GM21717 (cell line): ENCODE data around the gene EPB41L5.
"Not testable (repeated sequence)": the region's sequence is repeated elsewhere in the genome, so short reads cannot be mapped to it uniquely, and the experiment has no call there.

ENCODE experiments used
- ATAC-seq: cut with Tn5 transposase; IDR thresholded peaks from one replicate; pipeline ENCODE4 v1.9.1; 2021; ENCODE audit warnings: mild to moderate bottlenecking, moderate library complexity; ENCODE audit not compliant: unreplicated experiment

EPB41L5 gene

DNA sequence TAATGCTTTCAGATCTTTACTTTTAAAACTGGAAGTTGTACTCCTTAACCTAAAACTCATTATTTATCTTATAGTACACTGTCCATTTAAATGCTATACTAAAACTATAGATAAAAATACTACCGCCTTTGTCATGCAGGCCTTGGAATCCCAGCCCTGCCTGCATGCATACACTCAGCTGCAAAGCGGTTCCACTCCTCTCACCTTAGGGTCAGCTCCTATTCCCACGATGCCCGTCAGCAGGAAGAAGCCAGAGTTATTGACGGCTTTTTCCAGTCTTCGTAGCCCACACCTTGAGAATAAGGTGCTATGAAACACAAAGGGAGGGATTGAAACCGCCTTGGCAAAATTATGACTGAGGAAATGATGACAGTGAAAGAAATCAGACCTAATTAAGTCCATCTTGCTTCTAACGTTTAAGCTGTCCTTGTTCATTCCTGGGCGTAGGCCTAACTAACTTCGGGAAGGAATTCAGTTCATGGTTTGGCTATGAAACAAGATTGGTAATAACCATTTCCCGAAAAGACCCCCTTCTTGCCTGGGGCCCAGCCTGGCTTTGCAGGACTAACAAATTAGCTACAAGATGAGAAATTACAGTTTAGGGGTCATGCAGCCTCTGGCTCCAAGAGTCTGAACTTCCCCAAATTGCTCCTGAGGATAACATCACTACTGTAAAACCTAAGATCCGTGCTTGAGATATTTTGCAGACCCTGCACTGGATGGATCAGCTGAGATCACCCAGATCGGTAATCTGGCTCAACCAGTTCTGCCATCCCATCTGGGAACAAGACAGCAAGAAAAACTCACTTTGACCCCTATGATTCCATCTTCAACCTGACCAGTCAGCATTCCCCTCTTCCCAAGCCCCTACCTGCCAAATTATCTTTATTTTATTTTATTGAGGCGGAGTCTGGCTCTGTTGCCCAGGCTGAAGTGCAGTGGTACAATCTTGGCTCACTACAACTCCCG, 17.1 kb downstream of the EPB41L5 start:
- ATAC-seq = no peak

DNA sequence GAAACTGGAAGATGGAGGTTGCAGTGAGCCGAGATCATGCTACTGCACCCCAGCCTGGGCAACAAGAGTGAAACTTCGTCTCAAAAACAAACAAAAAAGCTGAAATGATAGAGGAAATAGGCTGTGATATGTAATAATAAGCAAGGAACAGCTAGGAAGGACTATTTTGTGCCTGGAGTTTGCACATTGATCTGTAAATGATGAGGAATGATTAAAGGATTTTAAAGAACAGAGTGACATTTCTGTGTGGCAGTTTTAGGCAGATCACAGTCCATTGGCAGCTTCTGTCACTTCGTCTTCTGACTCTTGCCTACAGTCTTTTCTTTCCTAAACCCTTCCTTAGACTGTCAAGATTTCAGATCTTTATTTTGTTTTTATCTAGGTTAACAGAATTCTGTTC, 19.4 kb downstream of the EPB41L5 start:
- ATAC-seq = no peak

DNA sequence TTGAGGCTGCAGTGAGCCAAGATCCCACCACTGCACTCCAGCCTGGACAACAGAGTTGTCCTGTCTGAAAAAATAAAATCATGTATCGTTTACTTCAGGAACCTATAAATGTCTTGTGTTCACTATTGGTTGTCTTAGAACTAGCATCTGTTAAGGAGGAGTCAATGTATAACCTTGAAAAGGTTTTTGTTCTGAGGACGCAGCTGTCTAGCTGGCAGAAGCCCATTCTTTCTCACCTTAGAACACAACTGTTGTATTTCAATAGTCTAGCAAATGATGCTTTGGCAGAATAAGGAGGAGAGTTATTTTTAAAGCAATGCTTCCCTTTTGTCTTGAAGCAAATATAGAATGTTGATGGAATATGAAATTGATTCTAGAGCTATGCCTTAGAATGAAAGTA, 21.1 kb downstream of the EPB41L5 start:
- no peak for ATAC-seq

DNA sequence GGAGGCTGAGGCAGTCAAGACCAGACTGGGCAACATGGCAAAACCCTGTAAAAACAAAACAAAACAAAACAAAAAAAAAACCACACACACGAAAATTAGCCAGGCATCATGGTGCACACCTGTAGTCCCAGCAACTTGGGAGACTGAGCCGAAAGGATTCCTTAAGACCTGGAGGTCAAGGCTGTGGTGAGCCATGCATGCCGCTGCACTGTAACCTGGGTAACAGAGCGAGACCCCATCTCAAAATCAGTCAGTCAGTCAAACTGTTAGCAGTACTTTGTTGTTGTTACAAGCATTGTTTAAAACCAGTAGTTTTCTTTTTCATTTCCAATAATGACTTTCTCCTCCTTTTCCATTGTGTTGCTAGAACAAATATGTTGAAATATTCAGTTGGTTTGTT, 21.7 kb downstream of the EPB41L5 start:
- no peak for ATAC-seq

DNA sequence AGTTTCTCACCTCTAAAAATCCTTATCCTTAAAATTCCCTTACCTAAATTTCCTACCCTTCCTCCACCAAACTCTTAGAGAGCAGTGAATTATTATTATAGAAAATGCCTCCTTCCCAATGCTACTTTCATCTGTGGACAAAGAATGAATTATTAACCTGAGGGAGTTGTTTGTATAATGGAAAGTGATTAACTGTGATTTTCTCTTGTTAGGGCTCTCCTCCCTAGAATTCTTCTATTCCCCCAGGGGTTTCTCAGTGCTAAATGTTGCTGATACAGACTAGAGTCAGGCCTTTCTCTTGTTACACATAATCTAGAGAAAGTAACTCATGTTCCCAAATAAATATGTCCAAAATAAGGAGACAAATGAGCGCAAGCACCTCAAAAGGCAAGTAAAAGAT, 23.3 kb downstream of the EPB41L5 start:
- ATAC-seq = no peak

DNA sequence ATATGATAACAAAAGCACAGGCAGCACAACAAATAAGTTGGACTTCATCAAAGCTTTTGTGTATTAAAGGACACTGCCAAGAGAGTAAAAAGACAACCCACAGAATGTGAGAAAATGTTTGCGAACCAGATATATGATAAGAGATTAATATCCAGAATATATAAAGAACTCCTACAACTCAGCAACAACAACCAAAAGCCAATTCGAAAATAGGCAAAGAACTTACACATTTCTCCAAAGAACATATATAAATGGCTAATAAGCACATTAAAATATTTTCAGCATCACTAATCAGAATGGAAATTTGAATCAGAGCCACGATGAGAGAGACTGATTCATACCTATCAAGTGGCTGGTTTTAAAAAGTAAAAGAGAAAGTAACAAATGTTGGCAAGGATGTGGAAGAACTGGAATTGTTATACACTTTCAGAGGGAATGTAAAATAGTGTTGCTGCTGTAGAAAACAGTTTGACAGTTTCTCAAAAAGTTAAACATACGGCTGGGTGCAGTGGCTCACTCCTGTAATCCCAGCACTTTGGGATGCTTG, 25.2 kb downstream of the EPB41L5 start:
- ATAC-seq = no peak

DNA sequence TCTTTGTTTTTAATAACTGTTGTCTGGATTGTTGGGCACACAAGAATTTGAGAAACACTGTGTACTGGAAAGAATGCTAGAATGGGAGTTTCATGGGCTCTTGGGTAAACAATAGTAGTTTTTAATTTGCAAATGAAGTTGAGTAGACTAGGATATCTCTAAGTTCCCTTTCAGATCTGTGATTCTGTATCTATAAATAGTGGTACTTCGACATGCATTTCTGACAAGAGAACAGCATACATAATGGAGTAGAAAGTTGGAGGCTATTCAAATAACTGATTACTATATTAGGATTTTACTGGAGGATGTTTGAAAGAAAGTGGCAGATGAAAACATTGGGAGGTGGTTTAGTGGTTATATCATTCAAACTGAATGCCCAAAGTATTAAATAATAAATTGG, 29.5 kb downstream of the EPB41L5 start:
- ATAC-seq = no peak

DNA sequence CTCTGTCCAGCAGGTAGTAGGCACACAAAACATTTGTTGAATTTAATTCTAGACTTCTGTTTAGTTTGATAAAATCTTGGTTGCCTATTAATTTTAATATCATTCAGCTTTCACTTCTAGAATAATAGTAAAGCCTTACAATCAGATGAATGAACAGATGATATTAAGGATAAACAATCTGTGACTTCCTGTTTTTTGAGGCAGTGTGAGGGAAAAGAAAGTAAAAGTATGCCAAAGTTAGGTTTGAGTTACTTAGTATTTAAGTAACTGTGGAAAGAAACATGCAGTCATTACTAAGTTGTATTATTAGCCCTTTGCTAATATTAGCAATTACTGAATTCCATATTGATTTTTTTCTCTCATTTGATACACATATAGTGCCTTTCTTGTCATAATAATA, 31.5 kb downstream of the EPB41L5 start:
- no peak for ATAC-seq

DNA sequence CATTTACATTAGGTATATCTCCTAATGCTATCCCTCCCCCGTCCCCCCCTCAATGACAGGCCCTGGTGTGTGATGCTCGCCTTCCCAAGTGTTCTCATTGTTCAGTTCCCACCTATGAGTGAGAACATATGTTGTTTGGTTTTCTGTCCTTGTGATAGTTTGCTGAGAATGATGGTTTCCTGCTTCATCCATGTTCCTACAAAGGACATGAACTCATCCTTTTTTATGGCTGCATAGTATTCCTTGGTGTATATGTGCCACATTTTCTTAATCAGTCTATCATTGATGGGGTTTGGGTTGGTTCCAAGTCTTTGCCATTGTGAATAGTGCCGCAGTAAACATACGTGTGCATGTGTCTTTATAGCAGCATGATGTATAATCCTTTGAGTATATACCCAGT, 32.9 kb downstream of the EPB41L5 start:
- ATAC-seq = not testable (repeated sequence)

DNA sequence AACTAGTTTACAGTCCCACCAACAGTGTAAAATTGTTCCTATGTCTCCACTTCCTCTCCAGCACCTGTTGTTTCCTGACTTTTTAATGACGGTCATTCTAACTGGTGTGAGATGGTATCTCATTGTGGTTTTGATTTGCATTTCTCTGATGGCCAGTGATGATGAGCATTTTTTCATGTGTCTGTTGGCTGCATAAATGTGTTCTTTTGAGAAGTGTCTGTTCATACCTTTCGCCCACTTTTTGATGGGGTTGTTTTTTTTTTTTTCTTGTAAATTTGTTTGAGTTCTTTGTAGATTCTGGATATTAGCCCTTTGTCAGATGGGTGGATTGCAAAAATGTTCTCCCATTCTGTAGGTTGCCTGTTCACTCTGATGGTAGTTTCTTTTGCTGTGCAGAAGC, 33.4 kb downstream of the EPB41L5 start:
- ATAC-seq = not testable (repeated sequence)

DNA sequence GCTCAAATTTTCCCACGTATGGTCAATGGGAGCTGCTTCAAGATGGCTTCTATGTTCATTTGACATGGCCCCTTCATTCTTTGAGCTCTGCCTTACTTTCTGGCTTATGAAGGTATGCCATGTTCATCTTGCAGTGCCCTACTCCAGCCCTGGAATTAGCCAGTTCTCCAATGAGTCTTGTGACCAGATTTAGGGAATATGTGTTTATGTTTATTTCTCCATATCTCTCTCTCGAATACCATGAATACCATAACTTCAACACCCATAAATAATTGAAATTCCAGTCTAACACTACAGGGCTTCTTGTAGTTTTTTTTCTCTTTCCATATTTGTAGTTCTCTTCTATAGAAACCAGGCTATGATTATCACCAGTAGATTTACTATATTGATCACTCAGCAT, 39.7 kb downstream of the EPB41L5 start:
- ATAC-seq = no peak

DNA sequence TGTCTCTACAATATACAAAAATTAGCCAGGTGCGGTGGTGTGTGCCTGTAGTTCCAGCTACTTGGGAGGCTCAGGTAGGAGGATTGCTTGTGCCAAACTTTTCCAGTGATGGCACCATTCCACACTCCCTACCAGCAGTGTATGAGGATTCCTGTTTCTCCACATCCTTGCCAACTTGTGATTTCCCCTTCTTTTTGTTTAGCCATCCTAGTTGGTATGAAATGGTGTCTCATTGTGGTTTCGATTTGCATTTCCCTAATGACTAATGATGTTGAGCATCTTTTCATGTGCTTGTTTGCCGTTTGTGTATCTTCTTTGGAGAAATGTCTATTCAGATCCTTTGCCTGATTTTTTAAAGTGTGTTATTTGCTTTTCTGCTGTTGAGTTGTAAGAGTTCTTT, 41.0 kb downstream of the EPB41L5 start:
- ATAC-seq = no peak

DNA sequence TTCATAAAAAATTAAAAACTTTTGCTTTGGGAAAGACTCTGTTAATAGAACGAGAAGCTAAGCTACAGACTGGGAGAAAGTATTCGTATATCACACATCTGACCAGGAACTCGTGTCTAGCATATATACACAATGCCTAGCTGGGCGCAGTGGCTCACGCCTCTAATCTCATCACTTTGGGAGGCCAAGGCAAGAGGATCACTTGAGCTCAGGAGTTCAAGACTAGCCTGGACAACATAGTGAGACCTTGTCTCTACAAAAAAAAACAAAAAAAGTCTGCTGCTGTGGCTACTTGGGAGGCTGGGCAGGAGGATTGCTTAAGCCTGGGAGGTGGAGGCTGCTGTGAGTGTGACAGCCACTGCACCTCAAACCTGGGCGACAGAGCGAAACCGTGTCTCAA, 46.6 kb downstream of the EPB41L5 start:
- no peak for ATAC-seq

DNA sequence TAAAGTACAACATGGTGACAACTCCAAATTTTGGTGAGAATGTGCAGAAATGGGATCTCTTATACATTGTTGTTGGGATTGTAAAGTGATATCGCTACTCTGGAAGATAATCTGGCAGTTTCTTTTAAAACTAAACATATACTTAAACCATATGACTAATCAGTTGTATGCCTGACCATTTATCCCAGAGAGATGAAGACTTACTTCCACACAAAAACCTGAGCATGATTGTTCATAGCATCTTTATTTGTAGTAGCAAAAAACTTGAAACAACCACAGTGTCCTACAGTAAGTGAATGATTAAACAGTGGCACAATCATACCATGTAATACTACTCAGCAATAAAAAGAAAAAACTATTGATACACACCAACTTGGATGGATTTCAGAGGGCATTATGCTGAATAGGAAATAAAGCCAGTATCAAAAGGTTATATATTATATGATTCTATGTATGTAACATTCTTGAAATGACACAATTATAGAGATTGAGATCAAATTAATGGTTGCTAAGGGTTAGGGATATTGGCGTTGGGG, 47.3 kb downstream of the EPB41L5 start:
- ATAC-seq = no peak

DNA sequence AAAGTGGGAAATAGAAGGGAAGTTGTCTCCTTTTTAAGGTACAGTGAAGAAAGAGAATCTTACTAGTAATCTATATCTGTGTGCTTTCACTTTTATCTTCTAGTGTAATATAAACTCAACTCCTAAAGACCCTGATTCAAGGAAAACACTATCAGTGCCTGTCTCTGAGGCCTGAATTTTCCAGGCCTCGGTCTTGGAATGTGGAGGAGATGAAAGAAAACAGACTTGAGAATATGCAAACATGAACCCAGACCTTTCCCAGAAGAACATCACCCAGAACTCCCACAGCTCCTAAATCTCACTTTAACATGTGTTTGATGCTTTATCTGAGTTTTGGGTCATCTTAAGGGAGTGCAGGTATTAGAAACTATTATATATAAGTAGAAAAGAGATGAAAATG, 51.8 kb downstream of the EPB41L5 start:
- no peak for ATAC-seq

DNA sequence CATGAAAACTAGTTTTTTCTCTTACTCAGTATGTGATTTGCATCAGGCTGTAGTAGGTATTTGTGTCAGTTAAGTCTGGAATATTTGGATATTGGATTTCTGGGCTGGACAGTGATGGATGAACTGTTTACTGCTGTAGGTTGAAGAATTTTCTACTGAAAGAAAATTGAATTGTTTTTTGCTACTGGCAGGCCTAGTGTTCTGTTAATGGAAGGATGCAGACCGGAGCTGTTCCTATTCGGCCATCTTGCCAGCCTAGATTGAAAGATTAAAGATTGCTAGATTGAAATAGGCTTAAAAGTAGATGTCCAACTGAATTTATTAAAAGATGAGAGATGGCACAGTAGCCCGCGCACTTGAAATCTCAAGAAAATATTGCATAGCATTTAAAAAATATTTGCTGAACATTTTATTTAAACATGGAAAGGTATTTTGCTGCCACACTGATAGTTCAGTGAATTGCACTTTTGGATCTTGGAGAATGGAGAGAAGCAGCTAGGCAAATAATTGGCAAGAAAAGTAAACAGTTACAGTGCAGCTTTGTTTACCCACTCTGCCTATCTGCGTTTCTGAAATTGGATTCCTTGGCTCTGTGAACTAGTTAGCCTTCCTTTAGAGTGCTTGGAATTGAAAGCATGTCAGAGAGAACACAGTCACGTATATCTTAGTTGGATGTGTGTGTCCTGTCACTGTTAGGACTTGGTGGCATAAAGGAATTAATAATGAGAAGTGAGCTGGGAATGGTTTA, 54.1 kb downstream of the EPB41L5 start:
- no peak for ATAC-seq

DNA sequence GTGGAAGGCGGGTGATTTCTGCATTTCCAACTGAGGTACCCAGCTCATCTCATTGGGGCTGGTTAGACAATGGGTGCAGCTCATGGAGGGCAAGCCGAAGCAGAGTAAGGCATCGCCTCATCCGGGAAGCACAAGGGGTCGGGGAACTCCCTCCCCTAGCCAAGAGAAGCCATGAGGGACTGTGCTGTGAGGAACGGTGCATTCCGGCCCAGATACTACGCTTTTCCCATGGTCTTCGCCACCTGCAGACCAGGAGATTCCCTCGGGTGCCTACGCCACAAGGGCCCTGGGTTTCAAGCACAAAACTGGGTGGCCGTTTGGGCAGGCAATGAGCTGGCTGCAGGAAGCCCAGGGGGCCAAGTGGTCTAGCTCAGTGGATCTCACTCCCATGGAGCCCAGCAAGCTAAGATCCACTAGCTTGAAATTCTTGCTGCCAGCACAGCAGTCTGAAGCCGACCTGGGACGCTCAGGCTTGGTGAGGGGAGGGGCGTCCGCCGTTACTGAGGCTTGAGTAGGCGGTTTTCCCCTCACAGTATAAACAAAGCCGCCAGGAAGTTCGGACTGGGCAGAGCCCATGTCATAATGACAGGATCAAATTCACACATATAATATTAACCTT, 55.3 kb downstream of the EPB41L5 start:
- ATAC-seq = not testable (repeated sequence)

DNA sequence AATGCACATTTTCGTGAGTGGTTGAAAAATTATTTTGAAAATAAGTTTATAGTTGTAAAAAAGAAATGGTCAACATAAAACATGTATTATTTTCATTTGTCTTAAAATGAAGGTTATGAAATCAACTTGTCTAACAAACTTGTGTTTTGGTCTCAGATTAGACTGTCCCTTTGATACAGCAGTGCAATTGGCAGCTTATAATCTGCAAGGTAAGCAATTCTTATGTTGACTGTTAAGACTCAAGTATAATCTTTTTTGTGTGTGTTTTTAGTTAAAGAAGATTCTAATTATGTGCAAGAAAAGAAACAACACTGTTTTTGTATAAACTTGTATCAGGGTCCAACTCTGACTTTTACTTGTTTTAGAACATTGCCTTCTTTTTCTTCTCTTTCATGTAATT, 62.7 kb downstream of the EPB41L5 start:
- no peak for ATAC-seq

DNA sequence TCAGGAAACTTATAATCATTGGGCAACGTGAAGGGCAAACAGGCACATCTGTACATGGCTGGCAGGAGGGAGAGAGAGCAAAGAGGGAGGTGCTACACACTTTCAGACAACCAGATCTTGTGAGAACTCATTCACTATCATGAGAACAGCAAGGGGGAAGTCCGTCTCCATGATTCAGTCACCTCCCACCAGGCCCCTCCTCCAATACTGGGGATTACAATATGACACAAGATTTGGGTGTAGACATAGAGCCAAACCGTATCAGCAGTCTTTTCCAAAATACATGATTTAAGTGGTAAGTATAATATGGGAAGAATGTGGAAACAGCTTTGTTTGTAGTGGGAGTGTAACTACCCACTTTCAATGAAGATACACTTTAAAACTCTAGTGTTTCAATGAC, 65.0 kb downstream of the EPB41L5 start:
- no peak for ATAC-seq

DNA sequence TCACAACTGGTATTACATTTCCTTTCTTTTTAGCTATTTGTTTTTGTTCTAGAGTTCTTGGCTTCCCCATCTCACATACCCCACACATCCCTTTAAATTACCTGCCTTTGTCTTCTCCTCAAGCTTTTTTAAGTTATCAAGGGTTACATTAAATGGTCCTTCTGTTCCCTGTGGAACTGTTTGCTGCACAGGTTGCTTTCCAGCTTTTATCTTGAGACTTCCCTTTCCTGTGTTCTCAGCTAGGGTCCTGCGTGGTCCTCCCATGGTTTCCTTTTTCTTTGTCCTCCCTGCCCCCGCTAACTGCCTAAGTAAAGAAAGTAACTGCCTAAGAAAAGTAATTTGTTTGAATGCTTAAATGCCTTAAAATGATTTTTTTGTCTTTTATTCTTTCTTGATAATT, 66.8 kb downstream of the EPB41L5 start:
- ATAC-seq = no peak

DNA sequence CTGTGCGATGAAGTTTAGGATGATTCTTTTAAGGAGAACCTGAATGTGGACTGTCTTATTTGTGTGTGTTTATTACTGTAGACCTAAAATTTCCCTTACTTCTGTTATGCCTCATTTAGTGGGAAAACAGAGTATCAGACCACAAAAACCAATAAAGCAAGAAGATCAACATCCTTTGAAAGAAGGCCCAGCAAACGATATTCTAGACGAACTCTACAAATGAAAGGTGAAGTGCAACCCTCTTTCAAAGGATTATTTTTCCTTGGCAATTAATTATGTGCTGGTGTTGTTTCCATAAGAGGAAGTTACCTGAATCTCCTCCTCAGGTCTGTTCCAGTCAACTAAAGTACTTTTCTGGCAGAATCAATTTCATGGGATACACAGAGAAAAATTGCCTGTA, 78.6 kb downstream of the EPB41L5 start:
- ATAC-seq = no peak
